OCI-LY3 (cell line): ENCODE data around the gene ACMSD.

ENCODE experiments used
- EZH2phosphoT487 ChIP-seq: fragments of 200-600 bp; shearing (Covaris generic); IDR thresholded peaks from 2 replicates; pipeline ENCODE4 v1.6.1; 2018; ENCODE audit warnings: antibody characterized with exemption, mixed run types, low read depth
- TF ChIP-seq, protein P1 (sequence below): fragments of 200-600, 300-600 bp; sonication (generic); IDR thresholded peaks from 2 replicates; pipeline ENCODE4 v1.5.1; 2014; ENCODE audit warnings: antibody characterized with exemption, low read length, low read depth

DNA sequence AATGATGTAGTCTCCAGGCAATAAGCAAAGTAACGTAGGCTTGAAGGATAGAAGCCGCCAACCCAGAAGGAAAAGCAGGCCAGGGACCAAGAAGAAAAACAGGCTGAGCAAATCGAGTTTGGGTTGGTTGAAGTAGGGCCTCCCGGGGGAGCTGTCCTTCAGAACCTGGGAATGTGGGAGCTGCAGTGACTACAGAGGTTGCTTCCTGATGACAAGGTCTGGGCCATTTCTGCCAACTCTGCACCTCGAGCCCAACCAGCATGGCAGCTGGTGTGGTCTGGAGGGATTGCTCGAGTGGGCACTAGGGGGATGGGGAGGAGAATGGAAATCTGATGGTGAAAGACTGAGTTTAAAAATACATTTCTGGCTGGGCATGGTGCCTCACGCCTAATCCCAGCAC lies 14.1 kb downstream of the ACMSD start:
- TF ChIP-seq, protein P1, sequence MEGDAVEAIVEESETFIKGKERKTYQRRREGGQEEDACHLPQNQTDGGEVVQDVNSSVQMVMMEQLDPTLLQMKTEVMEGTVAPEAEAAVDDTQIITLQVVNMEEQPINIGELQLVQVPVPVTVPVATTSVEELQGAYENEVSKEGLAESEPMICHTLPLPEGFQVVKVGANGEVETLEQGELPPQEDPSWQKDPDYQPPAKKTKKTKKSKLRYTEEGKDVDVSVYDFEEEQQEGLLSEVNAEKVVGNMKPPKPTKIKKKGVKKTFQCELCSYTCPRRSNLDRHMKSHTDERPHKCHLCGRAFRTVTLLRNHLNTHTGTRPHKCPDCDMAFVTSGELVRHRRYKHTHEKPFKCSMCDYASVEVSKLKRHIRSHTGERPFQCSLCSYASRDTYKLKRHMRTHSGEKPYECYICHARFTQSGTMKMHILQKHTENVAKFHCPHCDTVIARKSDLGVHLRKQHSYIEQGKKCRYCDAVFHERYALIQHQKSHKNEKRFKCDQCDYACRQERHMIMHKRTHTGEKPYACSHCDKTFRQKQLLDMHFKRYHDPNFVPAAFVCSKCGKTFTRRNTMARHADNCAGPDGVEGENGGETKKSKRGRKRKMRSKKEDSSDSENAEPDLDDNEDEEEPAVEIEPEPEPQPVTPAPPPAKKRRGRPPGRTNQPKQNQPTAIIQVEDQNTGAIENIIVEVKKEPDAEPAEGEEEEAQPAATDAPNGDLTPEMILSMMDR: no peak
- TF ChIP-seq EZH2phosphoT487: no peak
